Activated CD8-positive, alpha-beta memory T cell treated with anti-CD3 and anti-CD28 coated beads, Interleukin-2, amount 10 ng/mL, durations not matched to agents 7 days and 5 days (primary cell): ENCODE results near the gene HOXA1. TPM values are rescaled to one million over a fixed set of nuclear protein-coding genes. Genes with fewer than 3 reads are reported as not detected.
A peak's percentile ranks its signal among the peaks of the same experiment; 100 is the strongest.

Experiments
- ATAC-seq: fragments of 150-1000 bp; cut with Tn5 transposase; one replicate; pipeline ENCODE4 v1.10.0; 2021; ENCODE audit warnings: moderate library complexity
- CTCF ChIA-PET: fragments of 350-600 bp; sonication (Branson Sonifier 250); formaldehyde crosslinking; loops from one replicate; lab custom pipeline; 2021; ENCODE audit warnings: antibody characterized with exemption; lab: Charles Lee
- DNase-seq: peaks from one replicate; pipeline ENCODE4 v3.0.0-alpha.2; 2020
- H3K27ac Mint-ChIP-seq: one replicate; pipeline ENCODE4 v1.8.0; 2021; ENCODE audit warnings: mild to moderate bottlenecking, mixed read lengths
- H3K27me3 Mint-ChIP-seq: one replicate; pipeline ENCODE4 v1.8.0; 2021; ENCODE audit warnings: mixed read lengths
- H3K36me3 Mint-ChIP-seq: one replicate; pipeline ENCODE4 v1.8.0; 2021; ENCODE audit warnings: mild to moderate bottlenecking, mixed read lengths
- H3K4me1 Mint-ChIP-seq: one replicate; pipeline ENCODE4 v1.8.0; 2021; ENCODE audit warnings: mixed read lengths
- H3K4me3 Mint-ChIP-seq: one replicate; pipeline ENCODE4 v1.8.0; 2021; ENCODE audit warnings: mild to moderate bottlenecking, moderate library complexity, mixed read lengths
- H3K9me3 Mint-ChIP-seq: one replicate; pipeline ENCODE4 v1.8.0; 2022; ENCODE audit warnings: low read depth, mixed read lengths
- total RNA-seq, 2 experiments: library from RNA; stranded (reverse); gene quantifications; one replicate each; pipeline ENCODE4 v1.2.3, GENCODE V29; 2021

Gene HOXA1
- total RNA-seq, result under 1 TPM; 0.28 to 0.76 TPM

DNA sequence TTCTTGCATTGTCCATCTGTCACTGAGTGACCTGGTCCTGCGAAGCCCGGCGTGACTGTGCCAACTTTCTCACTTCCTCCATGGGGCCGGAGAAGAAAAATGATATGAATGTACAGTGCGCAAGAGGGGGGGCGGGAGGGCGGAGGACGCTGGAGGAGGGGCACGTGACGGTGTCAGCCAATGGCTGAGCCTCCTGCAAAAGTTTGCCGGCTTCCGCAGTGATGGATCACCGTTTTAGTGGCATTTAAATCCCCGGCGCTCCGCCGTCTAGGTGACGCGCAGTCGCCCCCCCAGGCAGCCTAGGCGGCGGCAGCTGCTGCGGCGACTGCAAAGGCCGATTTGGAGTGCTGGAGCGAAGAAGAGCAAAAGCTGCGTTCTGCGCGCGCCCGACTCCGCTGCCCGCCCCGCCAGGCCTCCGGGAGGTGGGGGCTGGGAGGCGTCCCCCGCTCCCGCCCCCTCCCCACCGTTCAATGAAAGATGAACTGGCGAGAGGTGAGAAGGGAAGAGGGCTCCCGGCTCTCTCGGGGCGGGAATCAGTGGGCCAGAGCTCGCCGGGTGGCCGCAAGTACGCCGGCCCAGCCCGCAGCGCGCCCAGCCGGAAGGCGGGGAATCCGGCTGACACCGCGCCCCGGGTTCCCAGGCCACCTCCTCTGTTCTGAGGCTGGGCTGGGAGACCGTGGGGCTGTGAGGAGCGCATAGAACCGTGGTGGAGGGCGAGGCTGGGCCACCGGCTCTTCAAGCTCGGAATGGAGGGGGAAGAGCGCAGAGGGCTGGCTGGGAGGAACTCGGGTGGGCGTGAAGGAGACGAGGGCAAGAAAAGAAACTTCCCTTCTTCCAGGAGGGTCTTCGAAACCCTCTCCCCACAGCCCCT lies at the start of gene HOXA1:
Gene HOXA1, minus strand, starts transcription at position 104 of the 871 bp plus-strand sequence. Its CDS starts 88 bp downstream, at position 16.
- Mint-ChIP-seq H3K4me1 (peaks cover 12% of the 10 kb centered on the region), H3K9me3 (no peaks in the 10 kb centered on the region), H3K36me3 (peaks cover 6% of the 10 kb centered on the region), H3K4me3 (peak within 1 kb of the TSS; percentile 78), H3K27me3 (peaks cover 87% of the 10 kb centered on the region), H3K27ac (peak within 1 kb of the TSS; percentile 72)
- DNase-seq (peak; percentile 87), ATAC-seq (peak; percentile 93)
- CTCF ChIA-PET, result interaction anchor here (0.7 to 1.7 kb wide), 6 partner anchors 9 to 415 kb away, joined by 3 to 5 read pairs (median 3); partner anchors contain the start of genes HOXA4 and HOXA5

DNA sequence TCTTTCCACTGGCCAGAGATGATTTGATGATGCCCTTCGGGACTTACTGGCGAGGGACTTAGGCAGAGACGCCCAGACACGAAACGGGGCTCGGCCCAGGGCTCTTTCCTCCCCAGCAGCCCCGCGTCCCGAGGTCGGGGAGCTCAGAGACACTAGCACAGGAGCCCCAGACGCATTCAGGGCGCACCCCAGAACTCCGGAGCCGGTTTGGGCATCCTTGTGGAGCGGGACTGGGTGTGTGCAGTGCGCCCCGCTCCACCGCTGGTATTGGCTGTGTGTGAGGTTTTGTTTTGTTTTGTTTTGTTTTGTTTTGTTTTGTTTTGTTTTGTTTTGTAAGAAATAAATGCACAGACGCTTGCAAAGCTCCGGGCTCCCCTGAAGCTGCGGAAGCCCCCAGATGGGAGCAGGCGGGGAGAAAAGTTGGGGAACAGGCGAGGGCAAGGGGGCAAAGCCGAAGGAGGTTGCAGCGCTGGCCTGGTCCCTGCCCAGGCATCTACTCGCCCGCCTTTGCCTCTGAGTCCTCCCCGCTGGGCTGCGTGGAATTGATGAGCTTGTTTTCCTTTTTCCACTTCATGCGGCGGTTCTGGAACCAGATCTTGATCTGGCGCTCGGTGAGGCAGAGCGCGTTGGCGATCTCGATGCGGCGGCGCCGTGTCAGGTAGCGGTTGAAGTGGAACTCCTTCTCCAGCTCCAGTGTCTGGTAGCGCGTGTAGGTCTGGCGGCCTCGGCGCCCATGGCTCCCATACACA lies 49.5 kb upstream of the HOXA1 start:
- ATAC-seq (no peak), DNase-seq (no peak)
- no peak overlapping the region for H3K4me3 Mint-ChIP-seq
- H3K4me1 Mint-ChIP-seq, result peaks cover 3% of the 10 kb centered on the region
- peaks cover 47% of the 10 kb centered on the region for H3K27me3 Mint-ChIP-seq
- no peaks in the 10 kb centered on the region for H3K36me3 Mint-ChIP-seq
- CTCF ChIA-PET, result interaction anchor here (1.0 kb wide), 1 partner anchor 16 kb away, joined by 3 read pairs; no protein-coding TSS in a partner anchor
- H3K9me3 Mint-ChIP-seq, result no peaks in the 10 kb centered on the region
- no peak overlapping the region for H3K27ac Mint-ChIP-seq

DNA sequence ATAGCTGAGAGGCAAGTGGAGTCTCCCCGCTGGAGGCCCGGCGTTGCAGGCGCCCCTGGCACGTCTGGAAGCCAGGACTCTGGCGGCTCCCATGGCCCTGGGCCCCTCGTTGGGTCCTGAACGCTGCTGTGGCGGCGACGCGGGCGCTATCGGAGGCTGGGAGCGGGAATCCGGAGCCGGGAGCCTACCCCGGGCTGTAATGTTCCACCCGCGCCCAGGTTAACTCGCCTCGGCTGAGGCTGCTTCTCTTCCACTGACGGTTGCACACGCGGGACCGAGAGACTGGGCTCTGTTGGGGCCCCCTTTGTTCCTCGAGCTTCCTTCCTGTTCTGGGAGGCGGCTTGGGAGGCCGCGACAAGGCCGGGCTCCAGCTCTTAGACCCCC lies 49.0 kb upstream of the HOXA1 start:
- peaks cover 43% of the 10 kb centered on the region for H3K27me3 Mint-ChIP-seq
- no peak for ATAC-seq

DNA sequence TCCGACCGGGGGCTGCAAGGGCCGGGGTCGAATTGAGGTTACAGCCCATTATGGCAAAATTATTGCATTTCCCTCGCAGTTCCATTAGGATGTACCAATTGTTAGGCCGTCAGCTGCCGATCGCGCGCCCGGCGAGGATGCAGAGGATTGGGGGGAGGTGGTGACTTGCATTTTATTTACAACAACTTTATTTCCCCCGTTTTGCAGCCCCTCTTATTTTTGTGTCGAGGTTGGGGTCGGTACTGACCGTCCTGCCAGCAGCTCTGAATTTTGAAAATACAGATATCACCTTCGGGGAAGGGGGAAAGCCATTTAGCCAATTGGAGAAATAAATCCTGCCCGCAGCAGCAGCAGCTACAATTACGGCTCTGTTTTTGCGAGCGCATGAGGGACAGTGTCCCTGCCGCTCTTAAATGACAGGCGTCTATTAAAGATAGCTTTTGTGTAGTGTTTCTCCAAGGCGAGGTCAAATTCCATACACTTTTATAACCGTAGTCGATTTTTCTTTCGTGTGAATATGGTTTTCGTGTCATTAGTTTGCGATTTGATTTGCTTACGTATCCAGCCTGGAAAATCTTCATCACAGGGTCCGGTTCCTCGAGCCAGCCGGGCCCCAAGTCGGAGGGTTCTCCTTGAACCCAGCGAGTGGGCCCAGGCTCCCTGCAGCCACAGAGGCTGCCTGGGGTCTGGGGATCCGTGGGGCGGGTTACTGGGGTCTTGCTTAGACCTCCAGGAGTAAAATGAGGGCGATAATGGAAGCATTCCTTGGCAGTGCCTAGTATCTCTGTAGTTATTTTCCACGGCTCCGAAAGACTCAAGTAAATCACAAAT lies 48.4 kb upstream of the HOXA1 start:
- no peaks in the 10 kb centered on the region for H3K9me3 Mint-ChIP-seq
- DNase-seq (no peak), ATAC-seq (no peak)
- H3K4me3 Mint-ChIP-seq, result no peak overlapping the region
- H3K27me3 Mint-ChIP-seq, result peaks cover 37% of the 10 kb centered on the region
- H3K36me3 Mint-ChIP-seq, result no peaks in the 10 kb centered on the region
- H3K27ac Mint-ChIP-seq, result no peak overlapping the region
- peaks cover 3% of the 10 kb centered on the region for H3K4me1 Mint-ChIP-seq
- CTCF ChIA-PET, result interaction anchor here (1.0 to 1.3 kb wide), 2 partner anchors 17 to 48 kb away, joined by 3 read pairs; no protein-coding TSS in a partner anchor

More for the DNA sequence above, 49.0 kb upstream of the HOXA1 start:
- H3K9me3 Mint-ChIP-seq, result no peaks in the 10 kb centered on the region
- CTCF ChIA-PET, result interaction anchor here (1.0 kb wide), 1 partner anchor 16 kb away, joined by 3 read pairs; no protein-coding TSS in a partner anchor
- no peak overlapping the region for H3K4me3 Mint-ChIP-seq
- no peak for DNase-seq
- no peak overlapping the region for H3K27ac Mint-ChIP-seq
- no peaks in the 10 kb centered on the region for H3K36me3 Mint-ChIP-seq
- H3K4me1 Mint-ChIP-seq, result peaks cover 3% of the 10 kb centered on the region

DNA sequence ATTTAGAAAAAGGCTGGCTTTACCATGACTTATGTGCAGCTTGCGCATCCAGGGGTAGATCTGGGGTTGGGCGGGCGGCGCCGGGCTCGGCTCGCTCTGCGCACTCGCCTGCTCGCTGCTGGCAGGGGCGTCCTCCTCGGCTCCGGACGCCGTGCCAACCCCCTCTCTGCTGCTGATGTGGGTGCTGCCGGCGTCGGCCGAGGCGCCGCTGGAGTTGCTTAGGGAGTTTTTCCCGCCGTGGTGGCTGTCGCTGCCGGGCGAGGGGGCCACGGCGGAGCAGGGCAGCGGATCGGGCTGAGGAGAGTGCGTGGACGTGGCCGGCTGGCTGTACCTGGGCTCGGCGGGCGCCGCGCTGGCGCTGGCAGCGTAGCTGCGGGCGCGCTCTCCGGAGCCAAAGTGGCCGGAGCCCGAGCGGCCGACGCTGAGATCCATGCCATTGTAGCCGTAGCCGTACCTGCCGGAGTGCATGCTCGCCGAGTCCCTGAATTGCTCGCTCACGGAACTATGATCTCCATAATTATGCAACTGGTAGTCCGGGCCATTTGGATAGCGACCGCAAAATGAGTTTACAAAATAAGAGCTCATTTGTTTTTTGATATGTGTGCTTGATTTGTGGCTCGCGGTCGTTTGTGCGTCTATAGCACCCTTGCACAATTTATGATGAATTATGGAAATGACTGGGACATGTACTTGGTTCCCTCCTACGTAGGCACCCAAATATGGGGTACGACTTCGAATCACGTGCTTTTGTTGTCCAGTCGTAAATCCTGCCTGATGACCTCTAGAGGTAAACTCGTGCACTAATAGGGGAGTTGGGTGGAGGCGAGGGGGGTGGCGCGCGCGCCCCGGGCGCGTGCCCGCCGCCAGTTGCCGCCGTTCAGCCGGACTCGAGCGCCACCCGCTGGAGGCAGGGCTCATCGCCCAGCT lies 47.5 kb upstream of the HOXA1 start, which contains the start of gene HOXA5:
Gene HOXA5, minus strand, starts transcription at position 659 of the 927 bp plus-strand sequence. Its CDS starts 74 bp downstream, at position 585.
- peaks cover 35% of the 10 kb centered on the region for H3K27me3 Mint-ChIP-seq
- CTCF ChIA-PET, result interaction anchor here (1.3 kb wide), 1 partner anchor 47 kb away, joined by 3 read pairs; no protein-coding TSS in a partner anchor
- peaks cover 3% of the 10 kb centered on the region for H3K4me1 Mint-ChIP-seq
- no peak within 1 kb of the TSS for H3K27ac Mint-ChIP-seq
- DNase-seq (no peak), ATAC-seq (no peak)
- H3K4me3 Mint-ChIP-seq, result no peak within 1 kb of the TSS
- no peaks in the 10 kb centered on the region for H3K9me3 Mint-ChIP-seq
- no peaks in the 10 kb centered on the region for H3K36me3 Mint-ChIP-seq

DNA sequence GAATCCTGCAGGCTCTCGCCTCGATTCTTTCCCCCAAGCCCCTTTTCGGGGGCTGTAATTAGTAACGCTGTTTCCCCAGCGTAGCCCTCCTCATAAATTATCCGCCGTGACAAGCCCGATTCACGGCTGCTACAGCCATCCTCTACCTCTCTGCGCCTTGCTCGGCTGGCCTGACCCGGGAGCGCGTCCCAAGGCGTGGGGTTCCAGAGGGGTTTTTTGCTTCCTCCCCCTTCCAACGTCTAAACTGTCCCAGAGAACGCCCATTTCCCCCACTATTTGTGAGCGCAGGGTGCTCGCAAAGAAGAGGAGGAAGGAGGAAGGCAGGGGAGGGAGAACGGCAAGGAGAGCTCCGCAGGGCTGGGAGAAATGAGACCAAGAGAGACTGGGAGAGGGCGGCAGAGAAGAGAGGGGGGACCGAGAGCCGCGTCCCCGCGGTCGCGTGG lies 46.8 kb upstream of the HOXA1 start:
- CTCF ChIA-PET, result no interaction called here
- H3K9me3 Mint-ChIP-seq, result no peaks in the 10 kb centered on the region
- ATAC-seq (no peak), DNase-seq (no peak)
- no peak overlapping the region for H3K4me3 Mint-ChIP-seq
- H3K36me3 Mint-ChIP-seq, result no peaks in the 10 kb centered on the region
- no peak overlapping the region for H3K27ac Mint-ChIP-seq
- H3K27me3 Mint-ChIP-seq, result peaks cover 36% of the 10 kb centered on the region
- H3K4me1 Mint-ChIP-seq, result no peaks in the 10 kb centered on the region

DNA sequence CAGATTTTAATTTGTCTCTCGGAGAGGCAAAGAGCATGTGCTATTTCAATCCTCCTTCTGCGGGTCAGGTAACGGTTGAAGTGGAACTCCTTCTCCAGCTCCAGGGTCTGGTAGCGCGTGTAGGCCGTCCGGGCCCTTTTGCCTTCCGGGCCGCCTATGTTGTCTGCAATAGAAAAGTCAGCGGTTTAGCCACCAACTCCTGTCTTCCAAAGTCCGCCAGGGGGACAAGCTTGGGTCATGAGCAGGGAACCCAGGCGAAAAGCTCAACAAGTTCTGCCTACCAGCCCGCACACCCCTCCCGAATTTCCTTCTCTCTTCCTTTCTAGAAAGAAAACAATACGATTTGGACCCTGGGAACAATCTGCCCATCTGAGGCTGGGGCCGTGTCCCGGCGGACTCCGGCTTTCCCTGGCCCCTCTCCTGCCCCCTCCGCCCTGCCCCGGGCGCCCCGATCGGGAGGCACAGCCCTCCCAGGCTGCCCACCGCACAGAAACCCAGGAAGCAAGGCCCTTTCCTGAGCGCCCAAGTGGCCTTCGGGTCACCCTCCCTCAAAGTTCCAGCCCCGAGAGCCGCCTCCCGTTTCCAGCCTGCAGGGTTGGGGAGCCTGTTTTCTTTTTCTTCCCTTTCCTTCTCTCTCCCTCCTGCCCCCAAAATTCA lies 46.3 kb upstream of the HOXA1 start:
- DNase-seq (no peak), ATAC-seq (no peak)
- H3K27ac Mint-ChIP-seq, result no peak overlapping the region
- H3K9me3 Mint-ChIP-seq, result no peaks in the 10 kb centered on the region
- H3K4me3 Mint-ChIP-seq, result no peak overlapping the region
- CTCF ChIA-PET, result interaction anchor here (0.7 to 1.3 kb wide), 2 partner anchors 10 to 19 kb away, joined by 3 read pairs; partner anchors contain the start of gene HOXA3
- H3K36me3 Mint-ChIP-seq, result no peaks in the 10 kb centered on the region
- peaks cover 36% of the 10 kb centered on the region for H3K27me3 Mint-ChIP-seq
- no peaks in the 10 kb centered on the region for H3K4me1 Mint-ChIP-seq

DNA sequence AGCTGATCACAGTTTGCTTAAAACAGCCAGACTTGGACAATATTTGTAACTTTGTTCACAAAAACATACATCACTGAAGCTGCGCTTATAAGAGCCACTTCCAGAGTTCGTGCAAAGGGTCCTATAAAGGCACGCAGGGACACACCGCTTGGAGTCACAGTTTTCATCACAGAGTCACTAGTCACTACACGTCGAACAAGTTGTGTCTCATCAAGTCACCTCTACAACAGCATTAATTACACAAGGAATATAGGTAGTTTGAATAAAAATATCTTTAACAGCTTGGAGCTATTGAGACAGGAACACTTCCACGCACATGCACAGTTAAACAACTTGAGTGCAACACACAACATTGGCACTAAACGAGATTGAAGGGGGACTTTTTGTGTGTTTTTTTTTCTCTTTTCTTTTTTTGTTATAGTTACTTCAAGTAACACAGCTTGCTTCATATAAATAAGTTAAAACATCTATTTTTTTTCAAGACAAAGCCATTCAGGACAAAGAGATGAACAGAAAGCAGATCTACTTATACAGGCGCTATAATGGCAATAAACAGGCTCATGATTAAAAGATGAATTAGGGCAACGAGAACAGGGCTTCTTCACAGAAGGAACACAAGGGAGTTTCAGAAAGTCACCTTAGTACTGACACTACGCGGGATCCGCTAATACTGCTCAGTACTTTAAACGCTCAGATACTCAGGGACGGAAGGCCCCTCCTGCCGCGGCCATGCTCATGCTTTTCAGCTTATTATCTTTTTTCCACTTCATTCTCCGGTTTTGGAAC lies 45.5 kb upstream of the HOXA1 start:
- ATAC-seq (no peak), DNase-seq (no peak)
- no peak overlapping the region for H3K27ac Mint-ChIP-seq
- no peaks in the 10 kb centered on the region for H3K4me1 Mint-ChIP-seq
- peaks cover 36% of the 10 kb centered on the region for H3K27me3 Mint-ChIP-seq
- no peaks in the 10 kb centered on the region for H3K9me3 Mint-ChIP-seq
- no peak overlapping the region for H3K4me3 Mint-ChIP-seq
- no peaks in the 10 kb centered on the region for H3K36me3 Mint-ChIP-seq
- CTCF ChIA-PET, result interaction anchor here (0.7 to 1.3 kb wide), 2 partner anchors 11 to 20 kb away, joined by 3 read pairs; partner anchors contain the start of gene HOXA3

DNA sequence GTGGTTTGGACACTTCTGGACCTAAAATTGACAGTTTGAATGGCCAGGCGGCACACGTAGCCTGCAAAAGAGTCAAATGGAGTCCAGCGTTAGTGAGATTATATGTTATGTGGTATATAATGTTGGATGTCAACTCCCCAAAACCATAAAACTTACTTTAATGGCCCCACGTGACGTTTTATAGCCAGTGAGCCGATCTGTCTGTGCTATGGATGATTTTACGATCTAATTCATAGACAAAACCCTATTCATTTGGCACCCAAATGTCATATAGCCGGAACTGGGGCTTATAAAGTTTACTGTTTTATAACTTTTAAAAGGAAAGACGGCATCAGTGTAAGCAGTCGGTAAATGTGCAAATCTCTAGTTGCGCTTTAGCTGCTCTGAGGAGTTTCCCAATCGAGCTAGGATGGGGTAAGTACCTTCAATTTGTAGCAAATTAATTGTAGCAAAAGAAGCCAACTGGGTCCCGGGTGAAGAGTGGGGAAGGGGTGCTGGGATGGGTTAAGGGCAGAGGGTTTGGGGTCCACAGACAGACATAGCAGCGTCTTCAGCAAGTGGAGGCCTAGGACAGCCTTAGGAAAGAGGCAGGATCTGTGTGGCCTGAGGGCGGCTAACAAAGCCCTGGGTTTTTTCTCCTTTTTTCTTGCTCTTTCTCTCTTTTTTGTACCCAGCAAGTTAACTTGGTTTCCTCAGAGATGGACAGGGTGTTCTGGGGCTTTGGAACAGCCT lies 44.5 kb upstream of the HOXA1 start:
- no peak overlapping the region for H3K27ac Mint-ChIP-seq
- peaks cover 39% of the 10 kb centered on the region for H3K27me3 Mint-ChIP-seq
- no peaks in the 10 kb centered on the region for H3K36me3 Mint-ChIP-seq
- no peaks in the 10 kb centered on the region for H3K9me3 Mint-ChIP-seq
- CTCF ChIA-PET, result interaction anchor here (1.3 kb wide), 1 partner anchor 21 kb away, joined by 3 read pairs; no protein-coding TSS in a partner anchor
- no peak overlapping the region for H3K4me3 Mint-ChIP-seq
- DNase-seq, result no peak
- peaks cover 10% of the 10 kb centered on the region for H3K4me1 Mint-ChIP-seq
- ATAC-seq, result no peak

DNA sequence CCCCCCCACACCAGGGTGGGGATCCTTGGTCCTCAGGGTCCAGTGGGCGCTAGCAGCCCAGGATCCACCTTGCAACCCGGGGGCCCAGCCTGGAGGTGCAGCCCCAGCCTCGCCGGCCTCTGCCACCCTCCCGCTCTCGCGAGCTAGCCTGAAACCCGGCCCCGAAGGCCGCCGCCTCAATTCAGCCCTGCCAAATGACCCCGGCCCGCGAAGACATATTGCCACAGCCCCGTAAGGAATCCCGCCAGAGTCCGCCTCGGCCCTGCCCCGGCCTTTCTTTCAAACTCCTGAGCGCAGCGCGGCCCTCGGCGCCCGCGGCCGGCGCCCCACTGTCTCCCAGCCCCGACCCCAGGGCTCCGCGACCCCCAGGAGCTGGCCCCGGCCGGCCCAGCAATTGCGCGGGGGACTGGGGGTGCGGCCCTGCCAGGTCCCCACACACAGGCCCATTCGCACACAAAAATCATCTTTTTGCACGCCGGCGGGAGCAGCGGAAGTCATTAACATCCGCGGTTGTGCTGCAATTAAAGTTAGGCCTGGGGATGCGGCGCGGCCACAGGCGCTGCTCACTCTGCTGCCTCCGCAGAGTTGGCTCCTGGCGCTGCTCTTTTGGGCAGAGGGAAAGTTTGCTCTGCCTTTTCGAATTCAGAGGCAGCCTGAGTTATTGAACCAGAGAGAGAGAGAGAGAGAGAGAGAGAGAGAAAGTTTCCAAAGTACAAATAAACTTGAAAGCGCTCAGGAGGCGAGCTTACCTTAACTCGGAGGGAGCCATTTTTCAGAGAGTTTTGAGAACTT lies 43.7 kb upstream of the HOXA1 start:
- no peak overlapping the region for H3K4me3 Mint-ChIP-seq
- H3K4me1 Mint-ChIP-seq, result peaks cover 17% of the 10 kb centered on the region
- H3K27me3 Mint-ChIP-seq, result peaks cover 45% of the 10 kb centered on the region
- H3K9me3 Mint-ChIP-seq, result no peaks in the 10 kb centered on the region
- CTCF ChIA-PET, result no interaction called here
- DNase-seq (no peak), ATAC-seq (no peak)
- no peak overlapping the region for H3K27ac Mint-ChIP-seq
- H3K36me3 Mint-ChIP-seq, result no peaks in the 10 kb centered on the region
